Naive thymus-derived CD4-positive, alpha-beta T cell (primary cell): Measurements from ENCODE around the gene SRCAP. TPM values are rescaled to one million over a fixed set of nuclear protein-coding genes. Genes with fewer than 3 reads are reported as not detected.
A peak's percentile ranks its signal among the peaks of the same experiment; 100 is the strongest.

Source experiments
- ATAC-seq: fragments of 150-1000 bp; cut with Tn5 transposase; 2 replicates; pipeline ENCODE4 v1.10.0; 2021; ENCODE audit warnings: mild to moderate bottlenecking, moderate library complexity
- CTCF ChIA-PET: fragments of 350-600 bp; sonication (Branson Sonifier 250); formaldehyde crosslinking; loops from one replicate; lab custom pipeline; 2021; ENCODE audit warnings: antibody characterized with exemption; lab: Charles Lee
- POLR2A ChIA-PET: fragments of 350-600 bp; sonication (Branson Sonifier 250); formaldehyde crosslinking; loops from one replicate; lab custom pipeline; 2021; ENCODE audit warnings: antibody characterized with exemption, inconsistent platforms; lab: Charles Lee
- DNase-seq, 9 donors: peaks; one replicate each; pipeline versions ENCODE4 v3.0.0 to v3.0.0-alpha.2; 2020 to 2022; ENCODE audit warnings: mixed read lengths in 1 of 9
- H3K27ac ChIP-seq: one replicate; pipeline ENCODE4 v1.7.0; 2013; ENCODE audit warnings: mild to moderate bottlenecking, low read depth, low read length, moderate library complexity
- H3K27me3 ChIP-seq, 2 donors: one replicate each; pipeline ENCODE4 v1.7.0; 2013; ENCODE audit warnings: low read length in 2 of 2, mild to moderate bottlenecking in 2 of 2, moderate library complexity in 2 of 2; ENCODE audit not compliant: control insufficient read depth in 2 of 2, insufficient read depth in 2 of 2
- H3K36me3 ChIP-seq, 3 experiments: 1 replicate in 2 of 3; 2 replicates in 1 of 3; pipeline ENCODE4 v1.7.0; 2013; ENCODE audit warnings: low read length in 3 of 3, mild to moderate bottlenecking in 3 of 3, moderate library complexity in 1 of 3; ENCODE audit not compliant: insufficient read depth in 3 of 3, control insufficient read depth in 2 of 3
- H3K4me1 ChIP-seq, 2 donors: one replicate each; pipeline ENCODE4 v1.7.0; 2013; ENCODE audit warnings: low read length in 2 of 2, mild to moderate bottlenecking in 2 of 2, moderate library complexity in 1 of 2; ENCODE audit not compliant: control insufficient read depth in 2 of 2, insufficient read depth in 2 of 2
- H3K4me3 ChIP-seq: 2 replicates; pipeline ENCODE4 v1.7.0; 2013; ENCODE audit warnings: mild to moderate bottlenecking, low read length
- H3K9me3 ChIP-seq, 3 experiments: 1 replicate in 2 of 3; 2 replicates in 1 of 3; pipeline ENCODE4 v1.7.0; 2013; ENCODE audit warnings: low read length in 3 of 3; ENCODE audit not compliant: control insufficient read depth in 2 of 3
- H3K27ac Mint-ChIP-seq, 9 donors: one replicate each; pipeline ENCODE4 v1.8.0; 2020 to 2022; ENCODE audit warnings: mixed read lengths in 9 of 9, mild to moderate bottlenecking in 8 of 9, moderate library complexity in 5 of 9, inconsistent platforms in 2 of 9
- H3K27me3 Mint-ChIP-seq, 5 donors: one replicate each; pipeline ENCODE4 v1.8.0; 2021 to 2022; ENCODE audit warnings: mixed read lengths in 5 of 5, mild to moderate bottlenecking in 1 of 5
- H3K36me3 Mint-ChIP-seq, 5 donors: one replicate each; pipeline ENCODE4 v1.8.0; 2020 to 2022; ENCODE audit warnings: mixed read lengths in 5 of 5, mild to moderate bottlenecking in 3 of 5, inconsistent platforms in 1 of 5
- H3K4me1 Mint-ChIP-seq, 7 donors: one replicate each; pipeline ENCODE4 v1.8.0; 2020 to 2022; ENCODE audit warnings: mixed read lengths in 7 of 7, mild to moderate bottlenecking in 3 of 7, inconsistent platforms in 1 of 7
- H3K4me3 Mint-ChIP-seq, 10 donors: one replicate each; pipeline ENCODE4 v1.8.0; 2020 to 2022; ENCODE audit warnings: mild to moderate bottlenecking in 10 of 10, mixed read lengths in 10 of 10, moderate library complexity in 6 of 10, inconsistent platforms in 2 of 10
- H3K9me3 Mint-ChIP-seq, 11 donors: one replicate each; pipeline ENCODE4 v1.8.0; 2020 to 2022; ENCODE audit warnings: mixed read lengths in 11 of 11, mild to moderate bottlenecking in 4 of 11, inconsistent platforms in 1 of 11, moderate library complexity in 1 of 11
- intact Hi-C, 2 donors: fragments of 100-400 bp; cut with micrococcal nuclease; formaldehyde crosslinking; loops; one replicate each; pipeline ENCODE4 v1.15.1; 2023
- polyA plus RNA-seq, 2 donors: library from polyadenylated mRNA; unstranded; fragments of 300-500 nt; fragmentation: Illumina TruSeq; gene quantifications; one replicate each; pipeline ENCODE4 v1.2.3, GENCODE V29; 2021
- total RNA-seq, 6 experiments: library from RNA in 5 of 6; stranded (reverse) in 5 of 6; gene quantifications; 1 replicate in 5 of 6; 2 replicates in 1 of 6; pipeline ENCODE4 v1.2.3 and lab custom pipeline; 2021 to 2026

SRCAP gene
- total and polyA plus RNA-seq, 7 experiments from 2014 or later = 11.8 to 111 (median 86.7) TPM

- H3K36me3 ChIP-seq = peaks cover 45 to 91% (median 47%) of the 10 kb centered on the region in 3 experiments
- ChIA-PET POLR2A (interaction anchor here (0.9 to 1.0 kb wide), 2 partner anchors 9 to 47 kb away, joined by 3 to 4 read pairs; no protein-coding TSS in a partner anchor), CTCF (no interaction called here)
- no peak for ATAC-seq
- no peaks in the 10 kb centered on the region for H3K9me3 ChIP-seq
- H3K4me1 ChIP-seq = no peaks in the 10 kb centered on the region
- Mint-ChIP-seq H3K36me3 (peaks cover 22 to 52% (median 35%) of the 10 kb centered on the region in 5 donors), H3K27me3 (no peaks in the 10 kb centered on the region), H3K4me1 (peaks cover 4 to 14% (median 5%) of the 10 kb centered on the region in 7 donors), H3K9me3 (no peaks in the 10 kb centered on the region), H3K4me3 (no peak overlapping the region), H3K27ac (peak overlapping the region in 1 of 9 donors; percentile 47)
- DNase-seq = no peak
- H3K27ac ChIP-seq = no peak overlapping the region
- no peak overlapping the region for H3K4me3 ChIP-seq
- H3K27me3 ChIP-seq = no peaks in the 10 kb centered on the region
- intact Hi-C loops = no loop called here
These were observed 7.1 kb downstream of the SRCAP start for GRCh38 chr16:30706046-30706445.

- intact Hi-C loops = no loop called here
- Histone ChIP-seq H3K4me3 (no peak overlapping the region), H3K36me3 (peaks cover 55 to 96% (median 66%) of the 10 kb centered on the region in 3 experiments), H3K27me3 (no peaks in the 10 kb centered on the region), H3K27ac (no peak overlapping the region), H3K9me3 (no peaks in the 10 kb centered on the region), H3K4me1 (peaks cover 0 to 15% of the 10 kb centered on the region in 2 donors)
- ChIA-PET CTCF (interaction anchor here (0.6 kb wide), 1 partner anchor 210 kb away, joined by 3 read pairs; no protein-coding TSS in a partner anchor), POLR2A (interaction anchor here (1.3 kb wide), 1 partner anchor 12 kb away, joined by 5 read pairs; the partner anchor contains the start of gene SRCAP)
- DNase-seq (no peak), ATAC-seq (no peak)
- Mint-ChIP-seq H3K4me1 (peaks cover 15 to 25% (median 21%) of the 10 kb centered on the region in 7 donors), H3K27ac (peak overlapping the region in 3 of 9 donors; percentile 27 to 55 (median 40)), H3K27me3 (no peaks in the 10 kb centered on the region), H3K9me3 (peaks cover 0 to 3% (median 0%) of the 10 kb centered on the region in 11 donors), H3K36me3 (peaks cover 41 to 68% (median 61%) of the 10 kb centered on the region in 5 donors), H3K4me3 (no peak overlapping the region)
These were observed 12.0 kb downstream of the SRCAP start for GRCh38 chr16:30710971-30711370.

- Mint-ChIP-seq H3K36me3 (peaks cover 41 to 71% (median 67%) of the 10 kb centered on the region in 5 donors), H3K9me3 (peaks cover 0 to 3% (median 0%) of the 10 kb centered on the region in 11 donors), H3K27me3 (no peaks in the 10 kb centered on the region), H3K4me3 (no peak overlapping the region), H3K4me1 (peaks cover 22 to 33% (median 27%) of the 10 kb centered on the region in 7 donors), H3K27ac (peak overlapping the region in 5 of 9 donors; percentile 40 to 76 (median 59))
- H3K27me3 ChIP-seq = no peaks in the 10 kb centered on the region
- no peak overlapping the region for H3K4me3 ChIP-seq
- ATAC-seq = no peak
- no peaks in the 10 kb centered on the region for H3K9me3 ChIP-seq
- H3K36me3 ChIP-seq = peaks cover 52 to 96% (median 65%) of the 10 kb centered on the region in 3 experiments
- CTCF ChIA-PET = no interaction called here
- no peak for DNase-seq
- POLR2A ChIA-PET = interaction anchor here (1.0 to 1.3 kb wide), 2 partner anchors 13 to 35 kb away, joined by 3 to 5 read pairs; partner anchors contain the start of gene SRCAP
- H3K4me1 ChIP-seq = peaks cover 0 to 16% of the 10 kb centered on the region in 2 donors
- intact Hi-C loops = no loop called here
- no peak overlapping the region for H3K27ac ChIP-seq
These were observed 12.7 kb downstream of the SRCAP start for GRCh38 chr16:30711712-30712111.

GRCh38 chr16:30715750-30716445, 16.9 kb downstream of the SRCAP start:
- H3K4me3 Mint-ChIP-seq = peak overlapping the region; percentile 6 to 85 (median 58)
- peak overlapping the region; percentile 27 for H3K27ac ChIP-seq

GRCh38 chr16:30720086-30720485, 21.1 kb downstream of the SRCAP start:
- ATAC-seq (no peak), DNase-seq (no peak)
- intact Hi-C loops = no loop called here
- Histone ChIP-seq H3K36me3 (peaks cover 44 to 91% (median 61%) of the 10 kb centered on the region in 3 experiments), H3K4me1 (peaks cover 0 to 10% of the 10 kb centered on the region in 2 donors), H3K9me3 (no peaks in the 10 kb centered on the region), H3K27me3 (no peaks in the 10 kb centered on the region), H3K27ac (no peak overlapping the region), H3K4me3 (no peak overlapping the region)
- Mint-ChIP-seq H3K9me3 (peaks cover 0 to 3% (median 0%) of the 10 kb centered on the region in 11 donors), H3K36me3 (peaks cover 26 to 64% (median 60%) of the 10 kb centered on the region in 5 donors), H3K27ac (peak overlapping the region in 5 of 9 donors; percentile 46 to 60 (median 51)), H3K27me3 (no peaks in the 10 kb centered on the region), H3K4me1 (peaks cover 14 to 34% (median 25%) of the 10 kb centered on the region in 7 donors), H3K4me3 (no peak overlapping the region)
- ChIA-PET POLR2A (interaction anchor here (0.9 kb wide), 1 partner anchor 660 kb away, joined by 4 read pairs; no protein-coding TSS in a partner anchor), CTCF (interaction anchor here (0.6 kb wide), 1 partner anchor 22 kb away, joined by 4 read pairs; no protein-coding TSS in a partner anchor)

More at GRCh38 chr16:30715750-30716445, 16.9 kb downstream of the SRCAP start:
- DNase-seq = peak in 4 of 9 donors; percentile 12 to 57 (median 28)
- H3K4me1 Mint-ChIP-seq = peaks cover 20 to 39% (median 32%) of the 10 kb centered on the region in 7 donors
- peak; percentile 93 for ATAC-seq
- peaks cover 0 to 16% of the 10 kb centered on the region in 2 donors for H3K4me1 ChIP-seq
- H3K27me3 Mint-ChIP-seq = no peaks in the 10 kb centered on the region
- peak overlapping the region; percentile 78 to 96 (median 91) for H3K27ac Mint-ChIP-seq
- peaks cover 47 to 89% (median 56%) of the 10 kb centered on the region in 3 experiments for H3K36me3 ChIP-seq
- H3K27me3 ChIP-seq = no peaks in the 10 kb centered on the region
- no peaks in the 10 kb centered on the region for H3K9me3 ChIP-seq
- intact Hi-C loops = loop anchor here in 1 of 2 donors (2.0 kb wide), 1 partner anchor 17 kb away; the partner anchor contains the start of gene SRCAP
- H3K4me3 ChIP-seq = no peak overlapping the region
- POLR2A ChIA-PET = interaction anchor here (1.2 kb wide), 1 partner anchor 32 kb away, joined by 3 read pairs; no protein-coding TSS in a partner anchor
- CTCF ChIA-PET = no interaction called here
- peaks cover 0 to 3% (median 0%) of the 10 kb centered on the region in 11 donors for H3K9me3 Mint-ChIP-seq
- H3K36me3 Mint-ChIP-seq = peaks cover 24 to 55% (median 52%) of the 10 kb centered on the region in 5 donors

- DNase-seq (no peak), ATAC-seq (no peak)
- H3K27me3 ChIP-seq = no peaks in the 10 kb centered on the region
- intact Hi-C loops = no loop called here
- Mint-ChIP-seq H3K36me3 (peaks cover 23 to 64% (median 56%) of the 10 kb centered on the region in 5 donors), H3K4me1 (peaks cover 8 to 27% (median 24%) of the 10 kb centered on the region in 7 donors), H3K4me3 (no peak overlapping the region), H3K27ac (peak overlapping the region in 5 of 9 donors; percentile 12 to 79 (median 48)), H3K27me3 (no peaks in the 10 kb centered on the region), H3K9me3 (peaks cover 0 to 3% (median 0%) of the 10 kb centered on the region in 11 donors)
- H3K9me3 ChIP-seq = no peaks in the 10 kb centered on the region
- ChIA-PET CTCF (no interaction called here), POLR2A (no interaction called here)
- peaks cover 47 to 92% (median 61%) of the 10 kb centered on the region in 3 experiments for H3K36me3 ChIP-seq
- H3K4me3 ChIP-seq = no peak overlapping the region
- peaks cover 0 to 5% of the 10 kb centered on the region in 2 donors for H3K4me1 ChIP-seq
- H3K27ac ChIP-seq = no peak overlapping the region
These were observed 21.7 kb downstream of the SRCAP start for GRCh38 chr16:30720694-30721093.
